Fibroblast of skin of back (primary cell): Measurements from ENCODE around the gene MGAT1. TPM values are rescaled to one million over a fixed set of nuclear protein-coding genes. Genes with fewer than 3 reads are reported as not detected.
"Not testable (repeated sequence)": the region's sequence is repeated elsewhere in the genome, so short reads cannot be mapped to it uniquely, and the experiment has no call there.

Source experiments
- DNase-seq: peaks from one replicate; pipeline ENCODE4 v3.0.0-alpha.2; 2013
- polyA plus RNA-seq, 2 experiments: library from polyadenylated mRNA; unstranded; fragments of 120-200 nt; gene quantifications; one replicate each; pipeline ENCODE4 v1.2.1, GENCODE V29; 2013; ENCODE audit not compliant: insufficient read length in 2 of 2

Gene MGAT1
- polyA plus RNA-seq (2013, experiment 1 of 2; ENCODE audit: insufficient read length) = 159 TPM
- 121 TPM for polyA plus RNA-seq (2013, experiment 2 of 2; ENCODE audit: insufficient read length)

DNA sequence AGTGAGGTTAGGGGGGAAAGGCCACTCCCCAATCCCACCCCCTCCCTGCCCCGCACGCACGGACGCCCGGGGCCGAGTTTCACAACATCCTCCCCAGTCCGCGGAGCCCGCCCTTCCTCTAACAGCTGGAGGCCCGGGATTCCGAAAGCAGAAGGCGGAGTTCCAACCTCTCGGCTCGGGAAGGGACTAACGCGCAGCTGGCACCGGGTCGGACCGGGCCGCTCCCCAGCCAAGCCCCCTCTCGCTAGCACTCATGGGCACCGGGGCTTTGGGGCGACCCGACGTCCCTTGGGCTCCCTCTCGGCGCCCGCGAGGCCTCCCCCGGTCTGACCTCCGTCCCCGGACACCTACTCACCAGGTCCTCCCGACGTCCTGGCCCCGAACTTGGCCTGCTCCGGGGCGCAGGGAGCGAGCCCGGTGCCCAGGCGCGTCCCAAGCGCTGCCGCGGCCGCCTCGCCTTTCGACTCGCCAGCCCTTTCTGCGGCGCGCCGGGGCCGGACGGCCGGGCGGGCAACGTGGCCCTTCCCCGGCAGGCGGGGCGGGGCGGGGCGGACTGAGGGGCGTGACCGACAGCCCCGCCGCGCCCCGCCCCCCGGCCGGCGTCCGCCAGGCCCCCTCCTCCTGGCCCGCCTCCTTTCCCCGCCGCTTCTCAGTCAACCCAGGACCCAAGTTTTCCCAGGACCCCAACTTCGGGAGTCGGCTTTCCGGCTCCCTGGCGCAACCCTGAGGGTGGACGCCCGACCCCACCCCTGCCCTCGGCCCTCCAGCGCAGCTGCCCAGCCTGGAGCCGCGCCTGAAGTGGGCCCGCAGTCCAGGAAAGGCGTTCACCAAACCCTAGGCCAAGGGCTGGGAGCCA, at the start of gene MGAT1:
MGAT1 (minus strand) TSS at position 482 of the 856 bp plus-strand sequence. CDS start 9,835 bp downstream, outside the sequence.
- peak; percentile 87 for DNase-seq

DNA sequence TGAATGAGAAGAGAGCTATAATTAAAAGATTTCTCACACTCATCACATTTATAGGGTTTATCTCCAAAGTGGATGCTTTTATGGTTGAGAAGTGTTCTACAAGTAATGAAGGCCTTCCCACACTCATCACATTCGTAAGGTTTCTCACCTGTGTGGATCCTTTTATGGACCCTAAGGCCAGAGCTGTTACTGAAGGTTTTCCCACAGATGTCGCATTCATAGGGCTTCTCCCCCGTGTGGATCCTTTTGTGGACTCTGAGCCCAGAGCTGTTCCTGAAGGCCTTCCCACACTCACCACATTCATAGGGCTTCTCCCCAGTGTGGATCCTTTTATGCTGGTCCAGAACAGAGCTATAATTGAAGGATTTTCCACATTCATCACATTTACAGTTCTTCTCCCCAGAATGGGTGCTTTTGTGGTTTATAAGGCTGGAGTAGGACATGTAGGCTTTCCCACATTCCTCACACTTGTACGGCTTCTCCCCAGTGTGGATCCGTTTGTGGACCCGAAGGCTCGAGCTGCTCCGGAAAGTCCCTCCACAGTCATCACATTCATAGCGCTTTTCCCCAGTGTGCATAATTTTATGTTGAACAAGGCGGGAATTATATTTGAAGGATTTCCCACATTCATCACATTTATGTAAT, 48.0 kb upstream of the MGAT1 start:
- no peak for DNase-seq

DNA sequence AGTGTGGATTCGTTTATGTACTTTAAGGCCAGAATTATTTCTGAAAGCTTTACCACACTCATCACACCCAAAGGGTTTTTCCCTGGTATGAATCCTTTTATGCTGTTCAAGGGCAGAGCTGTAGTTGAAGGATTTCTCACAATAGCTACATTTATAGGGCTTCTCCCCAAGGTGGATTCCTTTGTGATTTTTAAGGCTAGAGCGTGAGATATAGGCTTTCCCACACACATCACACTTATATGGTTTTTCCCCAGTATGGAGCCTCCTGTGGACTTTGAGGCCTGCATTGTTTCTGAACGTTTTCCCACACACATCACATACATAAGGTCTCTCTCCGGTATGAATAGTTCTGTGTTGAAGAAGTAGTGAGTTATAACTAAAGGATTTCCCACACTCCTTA, 47.2 kb upstream of the MGAT1 start:
- no peak for DNase-seq

DNA sequence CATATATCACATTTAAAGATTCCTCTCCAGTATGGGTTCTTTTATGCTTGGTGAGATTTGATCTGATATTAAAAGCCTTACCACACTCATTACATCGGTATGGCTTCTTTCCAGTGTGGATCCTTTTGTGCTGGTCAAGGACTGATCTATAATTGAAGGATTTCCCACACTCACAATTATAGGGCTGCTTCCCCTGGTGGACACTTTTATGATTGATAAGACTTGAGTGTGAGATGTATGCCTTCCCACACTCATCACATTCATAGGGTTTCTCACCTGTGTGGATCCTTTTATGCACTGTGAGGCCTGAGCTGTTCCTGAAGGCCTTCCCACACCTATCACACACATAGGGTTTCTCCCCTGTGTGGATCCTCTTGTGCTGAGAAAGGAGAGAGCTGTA, 46.3 kb upstream of the MGAT1 start:
- DNase-seq = no peak

DNA sequence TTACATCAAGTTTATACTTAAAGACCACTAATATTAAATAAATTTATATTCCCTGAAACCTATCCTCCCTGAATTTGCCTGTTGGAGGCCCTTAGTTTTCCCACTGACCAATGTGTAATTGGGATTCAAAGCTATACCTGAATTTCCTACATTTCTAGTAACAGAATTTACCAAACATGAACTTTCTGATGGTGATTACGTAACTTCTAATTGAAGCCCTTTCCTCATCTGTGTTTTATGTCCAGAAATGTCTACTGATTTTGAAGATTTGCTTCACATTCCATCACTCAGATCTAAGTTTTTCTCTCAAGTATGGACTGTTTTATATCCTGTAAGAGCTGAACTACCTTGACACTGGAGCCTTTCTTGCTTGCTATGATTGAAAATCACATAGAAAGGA, 45.7 kb upstream of the MGAT1 start:
- DNase-seq = no peak

DNA sequence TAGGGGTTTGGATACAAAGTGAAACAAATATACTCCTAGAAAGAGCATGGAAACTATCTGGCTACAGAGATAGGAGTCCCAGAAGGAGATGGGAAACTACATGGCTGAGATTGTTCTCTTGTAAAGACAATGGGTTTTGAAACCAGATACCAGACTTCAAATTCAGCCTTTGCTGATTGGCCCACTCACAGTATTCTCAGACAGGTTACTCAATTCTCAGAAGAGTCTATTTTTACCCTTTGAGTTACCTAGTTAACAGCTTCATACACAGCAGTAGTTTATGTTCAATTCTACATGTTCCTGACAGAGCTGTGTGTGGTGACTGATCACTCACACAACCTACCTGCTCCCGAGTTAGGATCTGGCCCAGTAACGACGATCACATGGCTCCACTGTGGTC, 44.4 kb upstream of the MGAT1 start:
- DNase-seq = no peak

DNA sequence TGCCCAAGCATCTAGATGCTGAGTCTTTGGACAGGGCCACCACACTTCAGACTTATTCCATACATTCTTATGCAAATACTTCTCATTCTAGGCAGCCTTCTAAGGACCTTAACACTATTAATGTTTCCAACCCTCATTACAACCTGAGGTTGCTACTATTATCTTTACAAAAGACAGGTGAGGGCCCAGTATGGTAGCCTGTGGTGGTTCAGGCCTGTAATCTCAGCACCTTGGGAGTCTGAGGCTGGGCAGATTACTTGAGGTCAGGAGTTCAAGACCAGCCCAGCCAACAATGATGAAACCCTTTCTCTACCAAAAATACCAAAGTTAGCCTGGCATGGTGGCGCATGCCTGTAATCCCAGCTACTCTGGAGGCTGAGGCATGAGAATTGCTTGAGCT, 42.3 kb upstream of the MGAT1 start:
- DNase-seq = no peak

DNA sequence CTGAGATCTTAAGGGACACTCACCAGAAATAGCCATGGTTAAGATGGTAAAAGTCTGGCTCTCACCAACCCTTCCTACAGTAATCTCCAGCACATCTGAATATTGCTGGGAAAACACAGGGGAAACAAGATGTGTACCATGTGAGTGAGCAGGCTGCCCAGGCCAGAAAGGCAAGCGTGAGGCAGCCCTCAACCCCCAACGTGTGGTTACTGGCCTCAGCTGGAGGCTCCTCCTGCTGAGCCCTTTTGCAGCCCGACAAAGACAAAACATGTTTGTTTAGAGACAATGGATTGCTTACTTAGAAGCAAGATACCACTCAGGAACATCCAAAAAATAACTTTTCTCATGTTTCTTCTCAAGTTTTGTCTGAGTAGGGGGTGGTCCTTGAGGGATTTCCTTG, 41.8 kb upstream of the MGAT1 start:
- no peak for DNase-seq

DNA sequence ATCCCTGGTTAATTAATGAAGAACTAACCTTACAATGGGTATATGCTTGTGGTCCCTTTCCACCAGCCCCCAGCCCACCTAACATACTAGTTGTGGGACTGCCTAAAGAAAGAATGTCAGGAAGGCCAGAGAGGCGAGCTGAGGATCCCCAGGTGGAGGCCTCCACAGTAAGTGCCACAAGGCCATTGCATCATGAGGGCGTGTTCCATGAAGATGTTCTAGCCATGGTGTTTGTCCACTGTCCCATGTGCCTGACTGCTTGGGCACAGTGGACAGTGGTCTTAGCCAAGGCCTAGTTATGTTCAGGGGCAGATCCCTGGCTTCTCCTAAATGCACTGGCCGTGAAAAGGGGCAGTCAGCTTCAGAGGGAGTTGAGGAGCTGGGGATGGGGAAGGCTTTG, 37.3 kb upstream of the MGAT1 start:
- no peak for DNase-seq

DNA sequence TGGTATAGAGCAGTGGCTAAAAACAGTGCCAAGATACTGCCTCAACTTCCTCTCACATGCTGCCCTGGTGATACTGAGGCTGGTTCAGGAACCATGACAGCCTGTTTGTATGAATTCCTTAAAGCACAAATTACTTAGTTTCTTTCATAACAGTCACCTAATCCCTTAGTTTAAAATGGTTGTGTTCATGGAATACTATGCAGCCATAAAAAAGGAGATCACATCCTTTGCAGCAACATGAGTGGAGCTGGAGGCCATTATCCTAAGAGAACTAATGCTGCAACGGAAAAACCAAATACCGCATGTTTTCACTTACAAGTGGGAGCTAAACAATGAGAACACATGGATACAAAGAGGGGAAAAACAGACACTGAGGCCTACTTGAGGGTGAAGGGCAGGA, 36.6 kb upstream of the MGAT1 start:
- DNase-seq = no peak

DNA sequence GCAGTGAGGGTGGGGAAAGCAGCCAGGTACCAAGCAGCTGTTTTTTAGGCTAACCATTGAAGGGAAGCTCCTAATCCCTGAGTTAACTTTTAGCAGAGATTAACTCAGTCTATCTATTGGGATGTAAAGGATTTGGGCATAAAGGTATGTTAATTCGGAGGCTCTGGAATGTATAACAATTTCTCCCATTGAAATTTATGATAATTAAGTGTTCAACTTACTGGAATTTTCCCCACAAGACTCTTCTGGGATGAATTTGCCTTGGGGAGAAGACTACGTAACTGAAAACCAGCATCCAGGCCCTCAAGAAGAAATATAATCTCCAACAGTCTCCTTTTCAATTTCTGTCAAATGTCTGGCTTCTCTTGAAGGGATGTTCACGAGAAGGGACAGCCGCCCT, 34.9 kb upstream of the MGAT1 start:
- no peak for DNase-seq

DNA sequence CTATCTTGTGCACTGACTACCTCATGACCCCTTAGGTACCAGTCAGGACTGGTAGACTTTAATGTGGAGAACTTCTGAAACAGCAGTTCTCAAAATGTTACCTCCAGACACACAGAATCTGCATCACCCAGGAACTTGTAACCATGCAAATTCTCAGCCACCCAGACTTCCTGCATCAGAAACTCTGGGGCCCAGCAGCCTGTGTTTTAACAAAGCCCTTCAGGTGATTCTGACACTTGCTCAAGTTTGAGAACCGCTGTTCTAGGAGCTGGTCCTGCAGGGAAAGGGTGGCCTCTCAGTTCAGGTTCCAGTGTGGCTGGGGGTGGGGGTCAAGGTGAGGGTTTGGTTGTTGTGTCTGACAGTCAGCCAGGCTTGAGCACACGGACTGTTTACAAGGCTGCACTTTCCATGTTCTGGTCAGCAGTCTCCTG, 30.0 kb upstream of the MGAT1 start:
- no peak for DNase-seq

DNA sequence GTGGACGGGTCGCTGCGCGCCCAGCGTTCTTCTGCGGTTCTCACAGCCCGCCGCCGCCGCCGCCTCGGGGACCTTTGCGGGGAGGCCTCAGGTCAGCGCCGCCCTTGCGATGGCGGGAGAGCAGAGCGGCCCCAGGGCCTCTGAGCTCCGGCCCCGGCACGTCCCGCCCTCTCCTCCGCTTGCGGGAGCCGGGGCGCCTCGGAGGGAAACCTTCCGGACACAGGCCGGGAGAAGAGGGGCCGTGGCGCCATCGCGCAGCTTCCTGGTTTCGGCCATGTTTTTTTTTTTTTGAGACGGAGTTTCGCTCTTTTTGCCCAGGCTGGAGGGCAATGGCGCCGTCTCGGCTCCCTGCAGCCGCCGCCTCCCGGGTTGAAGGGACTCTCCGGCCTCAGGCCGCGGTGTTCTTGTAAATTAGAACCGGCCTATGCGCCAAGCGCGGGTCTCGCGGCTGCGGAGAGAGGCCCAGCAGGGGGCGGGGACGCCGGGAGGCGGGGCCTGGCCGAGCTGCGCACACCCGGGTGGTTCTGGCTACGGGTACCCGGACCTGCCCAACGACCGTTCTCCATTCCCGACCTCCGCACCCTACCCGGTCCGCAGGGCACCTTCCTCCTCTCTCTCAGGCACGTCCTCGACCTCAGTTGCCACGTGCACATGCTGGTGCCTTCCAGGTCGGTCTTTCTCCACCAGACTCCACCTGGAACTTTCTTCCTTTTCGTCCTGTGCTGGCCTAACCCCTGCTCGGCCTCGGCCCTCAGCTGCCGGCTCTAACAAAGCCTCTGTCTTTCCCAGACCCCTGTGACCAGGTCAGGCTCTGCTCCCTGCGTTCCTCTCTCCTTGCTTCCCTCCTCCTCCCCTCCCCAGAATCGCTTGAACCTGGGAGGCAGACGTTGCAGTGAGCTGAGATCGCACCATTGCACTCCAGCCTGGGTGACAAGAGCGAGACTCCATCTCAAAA, 28.8 kb upstream of the MGAT1 start:
- peak; percentile 69 for DNase-seq

DNA sequence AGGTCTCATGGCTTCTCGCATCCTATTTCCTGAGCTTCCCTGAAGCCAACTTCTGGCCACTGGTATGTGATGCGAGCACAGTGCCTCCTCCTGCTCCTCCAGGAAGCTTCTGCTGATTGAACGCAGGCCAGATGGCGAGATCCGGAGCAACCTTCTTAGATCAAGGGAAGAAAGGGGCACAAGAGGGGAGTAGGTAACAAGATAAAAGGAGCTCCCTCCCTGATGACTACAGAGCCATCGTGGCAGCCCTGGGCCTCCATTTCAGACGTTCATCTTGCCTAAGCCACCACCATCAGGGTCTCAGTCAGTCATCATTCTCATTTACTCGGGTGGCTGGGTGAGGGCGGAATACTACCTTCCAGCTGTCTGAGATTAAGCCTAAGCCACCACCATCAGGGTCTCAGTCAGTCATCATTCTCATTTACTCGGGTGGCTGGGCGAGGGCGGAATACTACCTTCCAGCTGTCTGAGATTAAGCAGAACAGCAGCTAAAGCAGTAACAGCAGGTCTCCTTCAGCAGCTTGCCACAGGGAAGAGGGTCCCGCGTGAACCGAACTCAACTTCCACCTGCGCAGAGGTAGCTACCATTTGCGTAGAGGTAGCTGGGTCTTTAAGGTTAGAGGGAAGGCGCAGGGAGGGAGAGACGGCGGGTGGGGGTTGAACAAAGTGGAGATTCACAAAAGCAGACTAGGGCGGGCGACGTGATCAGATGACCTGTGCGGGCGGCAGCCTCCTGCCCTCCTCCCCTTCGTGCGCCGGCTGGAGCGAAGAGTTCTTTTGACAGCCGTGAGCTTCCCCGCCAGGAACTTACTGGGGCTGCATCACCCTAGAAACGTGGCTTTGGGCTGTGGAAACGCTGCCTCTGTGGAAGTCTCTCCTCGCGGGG, 27.9 kb upstream of the MGAT1 start:
- peak; percentile 46 for DNase-seq

DNA sequence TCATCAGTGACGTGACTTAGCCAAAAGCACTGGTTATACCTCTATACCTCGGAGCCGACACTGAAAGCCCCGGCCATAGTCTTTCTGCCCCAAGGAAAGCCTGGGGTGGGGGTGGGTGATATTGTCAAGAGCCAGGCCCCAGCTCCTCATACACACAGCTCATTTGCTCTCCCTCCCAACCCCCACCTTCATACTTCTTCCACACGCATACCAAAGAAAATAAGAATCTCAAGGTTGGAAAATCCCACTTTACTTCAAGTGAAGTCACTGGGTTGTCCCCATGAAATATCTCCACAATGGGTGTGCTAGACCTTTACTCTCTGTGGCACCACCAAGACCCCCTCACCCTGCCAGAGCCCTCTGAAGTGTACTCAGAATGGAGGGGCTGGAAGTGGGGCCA, 27.1 kb upstream of the MGAT1 start:
- DNase-seq = no peak

DNA sequence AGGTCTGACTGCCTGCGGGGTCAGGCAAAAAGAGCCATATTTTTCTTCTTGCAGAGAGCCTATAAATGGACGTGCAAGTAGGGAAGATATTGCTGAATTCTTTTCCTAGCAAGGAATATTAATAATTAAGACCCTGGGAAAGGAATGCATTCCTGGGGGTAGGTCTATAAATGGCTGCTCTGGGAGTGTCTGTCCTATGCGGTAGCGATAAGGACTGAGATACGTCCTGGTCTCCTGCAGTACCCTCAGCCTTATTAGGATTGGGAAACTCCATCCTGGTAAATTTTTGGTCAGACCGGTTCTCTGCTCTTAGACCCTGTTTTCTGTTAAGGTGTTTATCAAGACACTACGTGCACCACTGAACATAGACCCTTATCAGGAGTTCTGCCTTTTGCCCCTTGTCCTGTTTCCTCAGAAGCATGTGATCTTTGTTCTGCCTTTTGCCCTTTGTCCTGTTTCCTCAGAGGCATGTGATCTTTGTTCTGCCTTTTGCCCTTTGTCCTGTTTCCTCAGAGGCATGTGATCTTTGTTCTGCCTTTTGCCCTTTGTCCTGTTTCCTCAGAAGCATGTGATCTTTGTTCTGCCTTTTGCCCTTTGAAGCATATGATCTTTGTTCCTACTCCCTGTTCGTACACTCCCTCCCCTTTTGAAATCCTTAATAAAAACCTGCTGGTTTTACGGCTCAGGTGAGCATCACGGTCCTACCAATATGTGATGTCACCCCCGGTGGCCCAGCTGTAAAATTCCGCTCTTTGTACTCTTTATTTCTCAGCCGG, 26.3 kb upstream of the MGAT1 start:
- not testable (repeated sequence) for DNase-seq

DNA sequence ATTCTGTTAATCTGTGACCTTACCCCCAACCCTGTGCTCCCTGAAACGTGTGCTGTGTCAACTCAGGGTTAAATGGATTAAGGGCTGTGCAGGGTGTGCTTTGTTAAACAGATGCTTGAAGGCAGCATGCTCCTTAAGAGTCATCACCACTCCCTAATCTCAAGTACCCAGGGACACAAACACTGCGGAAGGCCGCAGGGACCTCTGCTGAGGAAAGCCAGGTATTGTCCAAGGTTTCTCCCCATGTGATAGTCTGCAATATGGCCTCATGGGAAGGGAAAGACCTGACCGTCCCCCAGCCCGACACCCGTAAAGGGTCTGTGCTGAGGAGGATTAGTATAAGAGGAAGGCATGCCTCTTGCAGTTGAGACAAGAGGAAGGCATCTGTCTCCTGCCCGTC, 24.8 kb upstream of the MGAT1 start:
- not testable (repeated sequence) for DNase-seq

DNA sequence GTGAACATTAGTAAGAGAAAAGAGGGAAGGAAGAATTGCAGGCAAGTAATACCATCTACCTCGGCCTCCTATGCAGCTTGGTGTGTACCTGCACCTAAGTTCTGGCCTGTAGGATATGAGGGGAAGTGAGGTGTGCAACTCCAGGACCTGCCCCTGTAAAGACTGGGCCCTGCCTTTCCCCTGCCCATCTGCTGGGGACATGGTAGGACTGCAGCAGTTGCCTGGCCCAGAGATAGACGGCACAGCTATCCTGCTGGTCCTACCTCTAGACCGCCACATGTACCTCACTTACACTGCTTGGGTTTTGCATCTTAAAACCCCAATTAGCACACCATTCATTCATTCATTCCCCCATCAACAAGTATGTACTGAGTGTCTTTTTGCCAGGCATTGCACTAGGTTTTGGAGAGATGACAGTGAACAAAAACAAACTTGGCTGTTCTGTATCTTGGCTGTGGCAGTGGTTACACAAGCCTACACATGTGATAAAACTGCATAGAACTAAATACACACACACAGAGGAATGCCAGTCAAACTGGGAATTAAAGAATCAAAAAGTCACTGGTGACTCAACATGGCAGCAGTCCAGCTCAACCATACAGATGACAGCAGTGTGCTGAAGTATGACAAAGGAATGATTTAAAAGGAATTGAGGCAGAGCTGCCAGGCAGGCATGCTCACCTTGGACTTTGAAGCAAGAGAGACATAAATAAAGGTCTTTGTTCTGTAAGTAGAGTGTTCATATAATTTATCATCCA, 23.3 kb upstream of the MGAT1 start:
- DNase-seq = peak; percentile 91

DNA sequence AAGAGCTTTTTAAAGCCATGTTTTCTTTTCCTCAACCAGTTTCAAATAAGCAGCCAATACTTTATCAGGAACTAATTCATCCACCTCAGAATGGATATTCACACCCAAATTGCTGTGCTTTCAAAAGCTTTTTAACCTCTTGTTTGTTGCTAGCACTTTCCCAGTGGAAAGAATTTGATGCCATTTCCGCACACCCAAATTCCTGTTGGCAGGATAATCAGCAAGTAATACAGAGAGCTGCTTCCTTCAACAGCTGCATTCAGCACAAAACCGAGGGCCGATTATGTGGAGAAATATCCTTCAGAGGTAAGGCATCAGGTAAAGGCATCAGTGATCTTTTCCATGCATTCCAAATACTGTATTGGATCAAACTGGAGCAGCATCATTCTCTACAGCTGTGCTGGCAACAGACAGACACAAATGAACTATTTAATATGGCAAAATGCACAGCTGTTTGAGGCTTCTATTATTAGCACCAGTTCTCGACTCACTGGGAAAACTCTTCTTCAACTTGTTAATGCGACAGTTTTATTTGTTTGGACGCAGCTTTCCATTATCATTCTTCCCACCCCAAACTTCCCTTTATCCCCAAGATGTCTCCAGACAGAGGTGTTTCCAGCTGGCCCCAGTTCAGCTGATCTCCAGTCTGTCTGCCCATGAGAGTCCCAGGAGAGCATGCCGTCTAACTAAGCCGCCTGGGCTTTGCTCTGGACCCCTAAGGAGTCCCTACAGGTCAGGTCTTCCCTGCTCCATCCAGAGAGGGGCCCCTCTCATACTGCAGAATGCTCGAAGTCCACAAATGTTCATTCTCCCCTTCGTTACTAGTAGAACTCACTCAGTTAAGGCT, 22.2 kb upstream of the MGAT1 start:
- DNase-seq = no peak
